Activated effector memory CD4-positive, alpha-beta T cell treated with Interleukin-2 at 50 U/mL for 16 hours (primary cell): Measurements from ENCODE around the gene SNRPA1.

Experiments used
- DNase-seq: peaks from one replicate; pipeline ENCODE4 v3.0.0-alpha.2; 2020

SNRPA1 gene

GRCh38 chr15:101318147-101318819 is 23.2 kb upstream of the SNRPA1 start:
- no peak for DNase-seq

GRCh38 chr15:101317336-101317872 is 22.4 kb upstream of the SNRPA1 start:
- no peak for DNase-seq

- DNase-seq: no peak
Observed at GRCh38 chr15:101316529-101316928, 21.5 kb upstream of the SNRPA1 start.

- DNase-seq: no peak
Observed at GRCh38 chr15:101315736-101316135, 20.7 kb upstream of the SNRPA1 start.

- no peak for DNase-seq
Observed at GRCh38 chr15:101314336-101315125, 19.5 kb upstream of the SNRPA1 start.

GRCh38 chr15:101313041-101313761 is 18.2 kb upstream of the SNRPA1 start:
- no peak for DNase-seq

- DNase-seq: no peak
Observed at GRCh38 chr15:101310508-101310907, 15.5 kb upstream of the SNRPA1 start.

- DNase-seq: no peak
Observed at GRCh38 chr15:101310161-101310480, 15.1 kb upstream of the SNRPA1 start.

- DNase-seq: no peak
Observed at GRCh38 chr15:101309436-101310160, 14.6 kb upstream of the SNRPA1 start.

GRCh38 chr15:101308604-101309435 is 13.8 kb upstream of the SNRPA1 start:
- no peak for DNase-seq

- no peak for DNase-seq
Observed at GRCh38 chr15:101307897-101308603, 13.0 kb upstream of the SNRPA1 start.

GRCh38 chr15:101307048-101307896 is 12.2 kb upstream of the SNRPA1 start:
- DNase-seq: no peak

GRCh38 chr15:101306341-101307047 is 11.4 kb upstream of the SNRPA1 start:
- DNase-seq: no peak

GRCh38 chr15:101305820-101306255 is 10.8 kb upstream of the SNRPA1 start:
- DNase-seq: no peak

- no peak for DNase-seq
Observed at GRCh38 chr15:101303408-101303807, 8.4 kb upstream of the SNRPA1 start.

GRCh38 chr15:101296418-101297405 is 1.7 kb upstream of the SNRPA1 start:
- DNase-seq: no peak

GRCh38 chr15:101295607-101296161 is 636 bp upstream of the SNRPA1 start:
- no peak for DNase-seq

GRCh38 chr15:101293122-101293521 is 1.9 kb downstream of the SNRPA1 start:
- DNase-seq: no peak
